Activated naive CD4-positive, alpha-beta T cell treated with anti-CD3 and anti-CD28 coated beads for 36 hours (primary cell): ENCODE data around the gene MAST2. TPM values are rescaled to one million over a fixed set of nuclear protein-coding genes. Genes with fewer than 3 reads are reported as not detected.

Experiments
- CTCF ChIA-PET: fragments of 350-600 bp; sonication (Branson Sonifier 250); formaldehyde crosslinking; loops from one replicate; lab custom pipeline; 2021; ENCODE audit warnings: antibody characterized with exemption; lab: Charles Lee
- DNase-seq: peaks from one replicate; pipeline ENCODE4 v3.0.0-alpha.2; 2020
- H3K27ac Mint-ChIP-seq: one replicate; pipeline ENCODE4 v1.8.0; 2021; ENCODE audit warnings: mild to moderate bottlenecking, mixed read lengths
- H3K27me3 Mint-ChIP-seq: one replicate; pipeline ENCODE4 v1.8.0; 2021; ENCODE audit warnings: low read depth, mixed read lengths
- H3K36me3 Mint-ChIP-seq: one replicate; pipeline ENCODE4 v1.8.0; 2021; ENCODE audit warnings: low read depth, mixed read lengths
- H3K4me1 Mint-ChIP-seq: one replicate; pipeline ENCODE4 v1.8.0; 2021; ENCODE audit warnings: low read depth, mixed read lengths
- H3K4me3 Mint-ChIP-seq: one replicate; pipeline ENCODE4 v1.8.0; 2021; ENCODE audit warnings: mild to moderate bottlenecking, moderate library complexity, mixed read lengths
- H3K9me3 Mint-ChIP-seq: one replicate; pipeline ENCODE4 v1.8.0; 2021; ENCODE audit warnings: mixed read lengths
- intact Hi-C: fragments of 100-400 bp; cut with micrococcal nuclease; formaldehyde crosslinking; loops from one replicate; pipeline ENCODE4 v1.15.1; 2023
- total RNA-seq, 2 experiments: library from RNA; stranded (reverse); gene quantifications; one replicate each; pipeline ENCODE4 v1.2.3, GENCODE V29; 2021

The MAST2 gene
- total RNA-seq, 2 experiments from 2014 or later: 21.7 to 22.1 TPM

DNA sequence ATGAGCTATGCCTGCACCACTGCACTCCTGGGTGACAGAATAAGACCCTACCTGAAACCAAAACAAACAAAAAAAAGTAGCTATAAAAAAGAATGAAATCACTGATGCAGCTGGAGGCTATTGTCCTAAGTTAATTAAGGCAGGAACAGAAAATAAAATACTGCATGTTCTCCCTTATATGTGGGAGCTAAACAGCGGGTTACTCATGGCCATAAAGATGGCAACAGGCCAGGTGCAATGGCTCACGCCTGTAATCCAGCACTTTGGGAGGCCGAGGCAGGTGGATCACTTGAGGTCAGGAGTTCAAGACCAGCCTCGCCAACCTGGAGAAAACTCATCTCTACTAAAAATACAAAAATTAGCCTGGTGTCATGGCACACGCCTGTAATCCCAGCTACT is 176.4 kb downstream of the MAST2 start:
- intact Hi-C loops: no loop called here
- no peak for DNase-seq
- no peaks in the 10 kb centered on the region for H3K9me3 Mint-ChIP-seq
- H3K27me3 Mint-ChIP-seq: no peaks in the 10 kb centered on the region
- CTCF ChIA-PET: no interaction called here
- no peak overlapping the region for H3K4me3 Mint-ChIP-seq
- H3K27ac Mint-ChIP-seq: no peak overlapping the region
- H3K36me3 Mint-ChIP-seq: no peaks in the 10 kb centered on the region
- H3K4me1 Mint-ChIP-seq: no peaks in the 10 kb centered on the region

- Mint-ChIP-seq H3K36me3 (no peaks in the 10 kb centered on the region), H3K4me3 (no peak overlapping the region), H3K27ac (no peak overlapping the region), H3K27me3 (no peaks in the 10 kb centered on the region), H3K4me1 (no peaks in the 10 kb centered on the region), H3K9me3 (no peaks in the 10 kb centered on the region)
- intact Hi-C loops: no loop called here
- DNase-seq: no peak
- CTCF ChIA-PET: no interaction called here
These were observed 178.9 kb downstream of the MAST2 start for GRCh38 chr1:45982359-45982758.

DNA sequence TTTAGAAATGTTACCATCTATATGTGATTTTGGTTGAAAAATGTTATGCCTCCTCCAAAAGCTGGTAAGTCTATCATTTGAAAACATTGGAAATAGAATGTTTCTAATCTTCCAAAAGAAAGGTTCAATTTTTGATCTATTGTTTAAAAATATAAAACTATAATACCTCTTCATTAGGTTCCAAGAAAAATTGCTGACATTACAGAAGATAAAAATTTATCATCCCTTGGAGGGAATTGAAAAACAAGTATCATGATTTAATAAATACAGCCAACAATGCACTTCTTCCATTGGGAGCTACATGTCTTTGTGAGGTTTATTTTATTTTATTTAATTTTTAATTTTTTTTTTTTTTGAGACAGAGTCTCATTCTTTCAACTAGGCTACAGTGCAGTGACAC is 180.6 kb downstream of the MAST2 start:
- H3K4me3 Mint-ChIP-seq: no peak overlapping the region
- no peaks in the 10 kb centered on the region for H3K4me1 Mint-ChIP-seq
- no peaks in the 10 kb centered on the region for H3K36me3 Mint-ChIP-seq
- H3K27me3 Mint-ChIP-seq: no peaks in the 10 kb centered on the region
- DNase-seq: no peak
- H3K27ac Mint-ChIP-seq: no peak overlapping the region
- CTCF ChIA-PET: interaction anchor here (1.1 kb wide), 1 partner anchor 240 kb away, joined by 3 read pairs; no protein-coding TSS in a partner anchor
- intact Hi-C loops: no loop called here
- no peaks in the 10 kb centered on the region for H3K9me3 Mint-ChIP-seq

DNA sequence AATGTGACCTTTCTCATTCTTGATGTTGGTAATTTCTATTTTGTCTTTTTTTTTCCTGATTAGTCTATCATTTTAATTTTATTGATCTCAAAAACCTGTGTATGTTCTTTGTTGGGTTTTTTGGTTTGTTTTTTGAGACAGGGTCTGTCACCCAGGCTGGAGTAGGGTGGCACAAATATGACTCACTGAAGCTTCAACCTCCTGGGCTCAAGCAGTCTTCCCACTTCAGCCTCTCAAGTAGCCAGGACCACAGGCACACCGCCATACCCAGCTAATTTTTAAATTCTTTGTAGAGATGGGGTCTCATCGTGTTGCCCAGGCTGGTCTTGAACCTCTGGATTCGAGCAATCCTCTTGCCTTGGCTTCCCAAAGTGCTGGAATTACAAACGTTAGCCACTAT is 183.8 kb downstream of the MAST2 start:
- intact Hi-C loops: no loop called here
- H3K27me3 Mint-ChIP-seq: no peaks in the 10 kb centered on the region
- no peaks in the 10 kb centered on the region for H3K4me1 Mint-ChIP-seq
- H3K4me3 Mint-ChIP-seq: no peak overlapping the region
- H3K27ac Mint-ChIP-seq: no peak overlapping the region
- H3K9me3 Mint-ChIP-seq: no peaks in the 10 kb centered on the region
- no peak for DNase-seq
- CTCF ChIA-PET: no interaction called here
- peaks cover 1% of the 10 kb centered on the region for H3K36me3 Mint-ChIP-seq

- Mint-ChIP-seq H3K27me3 (no peaks in the 10 kb centered on the region), H3K4me1 (no peaks in the 10 kb centered on the region), H3K36me3 (peaks cover 1% of the 10 kb centered on the region), H3K4me3 (no peak overlapping the region), H3K27ac (no peak overlapping the region), H3K9me3 (no peaks in the 10 kb centered on the region)
- CTCF ChIA-PET: no interaction called here
- DNase-seq: no peak
- intact Hi-C loops: no loop called here
These were observed 185.8 kb downstream of the MAST2 start for GRCh38 chr1:45989249-45989648.

DNA sequence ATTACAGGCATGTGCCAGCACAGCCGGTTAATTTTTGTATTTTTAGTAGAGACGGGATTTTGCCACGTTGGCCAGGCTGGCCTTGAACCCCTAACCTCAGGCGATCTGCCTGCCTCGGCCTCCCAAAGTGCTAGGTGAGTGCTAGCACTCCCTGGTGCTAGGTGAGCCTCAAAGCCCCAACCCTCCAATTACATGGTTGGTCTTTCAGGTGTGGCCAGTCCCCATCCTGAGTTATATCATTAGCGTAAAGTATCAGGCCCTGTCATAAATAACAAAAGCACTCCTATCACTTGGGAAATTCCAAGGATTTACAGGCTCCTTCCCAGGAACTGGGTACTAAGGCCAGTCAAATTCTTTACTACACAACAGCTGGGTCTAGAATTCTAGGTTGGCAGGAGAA is 191.0 kb downstream of the MAST2 start:
- H3K4me3 Mint-ChIP-seq: no peak overlapping the region
- CTCF ChIA-PET: no interaction called here
- H3K9me3 Mint-ChIP-seq: no peaks in the 10 kb centered on the region
- no peaks in the 10 kb centered on the region for H3K27me3 Mint-ChIP-seq
- H3K4me1 Mint-ChIP-seq: no peaks in the 10 kb centered on the region
- no peak overlapping the region for H3K27ac Mint-ChIP-seq
- H3K36me3 Mint-ChIP-seq: peaks cover 3% of the 10 kb centered on the region
- intact Hi-C loops: no loop called here
- DNase-seq: no peak

DNA sequence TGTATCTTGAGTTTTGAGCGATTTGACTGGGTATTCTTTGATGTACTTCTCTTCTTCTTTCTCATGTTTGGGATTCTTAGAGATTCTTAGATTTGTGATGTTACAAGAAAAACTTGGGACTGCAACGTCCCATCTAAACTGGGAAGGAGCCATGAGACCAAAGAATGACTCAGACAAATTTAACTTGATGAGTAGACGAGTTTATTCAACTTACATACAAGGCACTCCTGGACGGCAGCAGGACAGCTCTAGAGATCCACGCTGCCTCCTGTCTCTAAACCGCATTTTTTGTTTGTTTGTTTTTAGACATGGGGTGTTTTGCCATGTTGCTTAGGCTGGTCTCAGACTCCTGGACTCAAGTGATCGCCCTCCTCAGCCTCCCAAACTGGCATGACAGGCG is 191.9 kb downstream of the MAST2 start:
- Mint-ChIP-seq H3K4me1 (no peaks in the 10 kb centered on the region), H3K4me3 (no peak overlapping the region), H3K36me3 (peaks cover 3% of the 10 kb centered on the region), H3K27me3 (no peaks in the 10 kb centered on the region), H3K27ac (no peak overlapping the region), H3K9me3 (no peaks in the 10 kb centered on the region)
- intact Hi-C loops: no loop called here
- DNase-seq: no peak
- CTCF ChIA-PET: no interaction called here

DNA sequence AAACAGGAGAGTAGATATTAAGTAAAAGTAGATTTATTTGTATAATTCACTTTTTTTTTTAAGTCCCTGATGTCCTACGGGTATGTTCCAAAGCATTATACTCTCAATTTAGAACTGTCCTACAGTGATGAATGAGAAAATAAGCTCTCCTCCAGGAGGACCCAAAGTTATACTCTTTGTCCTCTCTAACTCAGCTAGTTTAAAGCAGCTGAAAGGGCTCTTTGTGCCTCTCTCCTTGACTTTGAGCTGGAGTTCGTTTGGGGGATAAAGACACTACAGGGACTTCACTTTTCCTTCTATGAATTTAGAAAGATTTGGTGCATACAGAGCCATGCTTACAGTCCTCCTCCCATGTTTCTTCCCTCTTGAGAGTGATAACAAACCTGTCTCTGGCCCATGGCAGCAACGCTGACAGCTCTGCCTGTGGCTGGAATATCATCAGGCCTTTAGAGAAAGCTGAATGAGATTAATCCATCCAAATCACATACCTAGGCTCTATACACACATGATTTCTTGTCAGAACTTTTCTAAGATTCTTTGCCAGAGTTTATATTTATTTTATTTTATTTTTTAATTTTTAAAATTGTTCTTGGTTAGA is 194.7 kb downstream of the MAST2 start:
- DNase-seq: no peak
- no peaks in the 10 kb centered on the region for H3K9me3 Mint-ChIP-seq
- H3K4me3 Mint-ChIP-seq: no peak overlapping the region
- peaks cover 2% of the 10 kb centered on the region for H3K36me3 Mint-ChIP-seq
- no peak overlapping the region for H3K27ac Mint-ChIP-seq
- CTCF ChIA-PET: no interaction called here
- H3K4me1 Mint-ChIP-seq: no peaks in the 10 kb centered on the region
- intact Hi-C loops: no loop called here
- H3K27me3 Mint-ChIP-seq: no peaks in the 10 kb centered on the region

DNA sequence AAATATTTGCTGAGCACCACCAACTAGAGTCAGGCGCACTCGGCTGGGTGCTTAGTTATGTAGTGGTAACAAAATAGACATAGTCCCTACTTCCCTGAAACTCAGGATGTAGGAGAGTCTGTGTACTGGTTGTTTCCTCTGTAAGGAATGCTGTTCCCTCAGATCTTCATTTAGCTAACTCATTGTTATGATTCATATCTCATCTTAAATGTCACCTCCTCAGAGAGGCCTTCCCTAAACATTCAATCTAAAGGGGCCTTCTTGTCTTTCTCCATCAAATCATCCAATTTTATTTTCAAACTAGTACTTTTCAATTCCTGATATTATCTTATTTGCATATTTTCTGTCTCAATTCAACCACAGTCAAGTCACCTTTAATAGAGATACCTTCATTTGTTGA is 196.1 kb downstream of the MAST2 start:
- no peak for DNase-seq
- H3K27ac Mint-ChIP-seq: no peak overlapping the region
- no peaks in the 10 kb centered on the region for H3K4me1 Mint-ChIP-seq
- intact Hi-C loops: no loop called here
- H3K9me3 Mint-ChIP-seq: no peaks in the 10 kb centered on the region
- no peak overlapping the region for H3K4me3 Mint-ChIP-seq
- CTCF ChIA-PET: no interaction called here
- no peaks in the 10 kb centered on the region for H3K27me3 Mint-ChIP-seq
- H3K36me3 Mint-ChIP-seq: peaks cover 4% of the 10 kb centered on the region

DNA sequence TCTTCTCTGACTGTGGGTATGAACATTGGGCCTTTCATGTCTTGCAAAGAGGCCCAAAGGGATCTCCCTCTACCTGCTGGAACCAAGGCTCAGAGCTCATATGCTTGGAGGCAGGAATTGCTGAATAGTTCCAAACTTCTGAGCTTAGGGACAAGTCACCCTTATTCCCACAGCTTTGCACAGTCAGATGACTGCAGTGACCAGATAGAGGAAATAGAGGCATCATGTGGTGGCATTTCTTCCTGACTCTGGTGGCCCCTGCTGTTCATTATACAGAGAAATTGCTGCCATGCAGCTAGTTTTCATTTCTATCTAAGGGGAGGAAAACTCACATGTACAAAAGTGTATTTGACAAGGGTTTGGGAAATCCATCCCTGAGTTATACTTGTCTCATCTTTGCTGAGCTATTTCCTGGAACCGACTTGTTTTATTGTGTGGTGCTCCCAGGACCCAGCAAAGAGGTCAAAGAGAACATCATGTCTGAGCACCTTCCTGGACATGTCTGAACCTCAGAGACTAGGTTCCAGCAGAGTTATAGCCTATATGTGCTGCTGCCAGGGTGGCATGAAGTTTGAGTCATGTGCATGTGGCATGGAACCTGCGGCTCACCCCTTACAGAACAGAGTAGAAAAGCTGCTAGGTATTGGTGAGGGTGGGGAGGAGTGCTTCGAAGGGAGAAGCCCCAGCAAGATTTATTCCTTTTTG is 197.8 kb downstream of the MAST2 start:
- H3K36me3 Mint-ChIP-seq: peaks cover 4% of the 10 kb centered on the region
- H3K4me1 Mint-ChIP-seq: no peaks in the 10 kb centered on the region
- no peaks in the 10 kb centered on the region for H3K27me3 Mint-ChIP-seq
- DNase-seq: no peak
- intact Hi-C loops: no loop called here
- H3K9me3 Mint-ChIP-seq: no peaks in the 10 kb centered on the region
- CTCF ChIA-PET: no interaction called here
- H3K4me3 Mint-ChIP-seq: no peak overlapping the region
- no peak overlapping the region for H3K27ac Mint-ChIP-seq

- Mint-ChIP-seq H3K27me3 (no peaks in the 10 kb centered on the region), H3K9me3 (no peaks in the 10 kb centered on the region), H3K4me1 (no peaks in the 10 kb centered on the region), H3K36me3 (peaks cover 10% of the 10 kb centered on the region), H3K4me3 (no peak overlapping the region), H3K27ac (no peak overlapping the region)
- CTCF ChIA-PET: interaction anchor here (0.6 kb wide), 1 partner anchor 269 kb away, joined by 4 read pairs; no protein-coding TSS in a partner anchor
- no peak for DNase-seq
- intact Hi-C loops: no loop called here
These were observed 199.2 kb downstream of the MAST2 start for GRCh38 chr1:46002551-46003150.

GRCh38 chr1:46003315-46003714 is 199.9 kb downstream of the MAST2 start:
- no peak for DNase-seq
- H3K27me3 Mint-ChIP-seq: no peaks in the 10 kb centered on the region
- intact Hi-C loops: no loop called here
- CTCF ChIA-PET: no interaction called here
- peaks cover 12% of the 10 kb centered on the region for H3K36me3 Mint-ChIP-seq
- no peak overlapping the region for H3K4me3 Mint-ChIP-seq
- H3K27ac Mint-ChIP-seq: no peak overlapping the region
- no peaks in the 10 kb centered on the region for H3K9me3 Mint-ChIP-seq
- H3K4me1 Mint-ChIP-seq: no peaks in the 10 kb centered on the region

- Mint-ChIP-seq H3K9me3 (no peaks in the 10 kb centered on the region), H3K36me3 (peaks cover 15% of the 10 kb centered on the region), H3K27me3 (no peaks in the 10 kb centered on the region), H3K4me1 (no peaks in the 10 kb centered on the region), H3K27ac (no peak overlapping the region), H3K4me3 (no peak overlapping the region)
- intact Hi-C loops: no loop called here
- CTCF ChIA-PET: interaction anchor here (0.6 kb wide), 2 partner anchors 9 to 249 kb away, joined by 3 read pairs; no protein-coding TSS in a partner anchor
- DNase-seq: no peak
These were observed 201.1 kb downstream of the MAST2 start for GRCh38 chr1:46004492-46004891.
